Thyroid gland (tissue), 4 donors: Measurements from ENCODE around the gene DFFA.

Experiments
- CTCF ChIP-seq, 6 experiments: fragments of 200-600 bp in 3 of 6; fragments of 450-650 bp in 3 of 6; sonication (generic) in 3 of 6; IDR thresholded peaks; one replicate each; pipeline ENCODE4 v1.5.1; 2016 to 2019; ENCODE audit warnings: antibody characterized with exemption in 6 of 6, mild to moderate bottlenecking in 2 of 6, inconsistent platforms in 1 of 6, moderate library complexity in 1 of 6
- POLR2A ChIP-seq, 2 donors: fragments of 450-650 bp; IDR thresholded peaks; one replicate each; pipeline ENCODE4 v1.6.1; 2017; ENCODE audit warnings: antibody characterized with exemption in 2 of 2, mild to moderate bottlenecking in 2 of 2, moderate library complexity in 1 of 2

DNA sequence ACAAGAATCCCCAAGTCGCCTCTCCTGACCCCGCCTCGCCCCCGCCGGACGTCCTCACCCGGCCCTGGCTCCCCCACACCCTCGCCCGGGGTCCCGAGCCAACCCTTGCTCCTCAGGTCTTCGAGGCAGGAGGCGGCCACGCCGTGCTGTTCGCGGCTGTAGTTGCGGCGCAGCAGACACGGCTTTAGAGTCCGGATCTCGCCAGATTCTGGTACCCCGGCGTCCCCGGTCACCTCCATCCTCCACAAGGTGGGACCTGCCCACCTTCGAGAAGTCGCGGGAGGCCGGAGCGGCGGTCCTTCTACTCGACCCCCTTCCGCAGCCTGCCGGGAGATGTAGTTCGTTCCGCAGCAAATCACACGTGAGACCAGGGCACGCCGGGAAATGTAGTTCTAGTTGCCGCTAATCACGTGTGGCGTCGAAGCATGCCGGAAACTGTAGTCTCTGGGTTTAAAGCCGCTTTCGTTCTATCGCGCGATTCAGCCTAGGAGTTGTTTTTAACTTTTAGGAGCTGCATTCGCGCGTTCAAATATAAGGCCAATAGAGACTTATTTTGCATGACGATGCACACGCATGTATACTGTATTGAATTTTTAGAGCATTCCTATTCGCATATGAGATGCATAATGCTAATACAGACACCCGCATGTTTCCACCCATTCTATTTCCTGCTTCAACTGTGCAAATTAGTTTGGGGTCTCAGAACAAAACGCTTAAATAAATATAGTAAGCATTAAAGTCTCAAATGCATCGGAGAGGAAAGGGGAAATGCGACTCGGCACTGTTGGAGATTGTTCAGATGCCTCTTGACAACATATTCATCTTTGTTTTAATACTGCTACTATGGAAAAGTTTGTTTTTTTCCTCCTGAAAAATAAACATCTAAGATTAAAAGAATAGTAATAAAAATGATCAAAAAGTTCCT lies at the start of gene DFFA:
- TF ChIP-seq CTCF (IDR thresholded peaks at IDR 0.05) (peak in 1 of 6 experiments; percentile 4), POLR2A (IDR thresholded peaks at IDR 0.05) (peak in 1 of 2 donors; percentile 69)
